HepG2 (cell line): ENCODE measurements around the gene ABAT. TPM values are rescaled to one million over a fixed set of nuclear protein-coding genes. Genes with fewer than 3 reads are reported as not detected.

Experiments used
- AGO2 ChIP-seq: fragments of 200-400 bp; formaldehyde crosslinking; optimal IDR thresholded peaks from 2 replicates; pipeline ENCODE3; 2017; ENCODE audit warnings: mild to moderate bottlenecking, low read depth, low read length, moderate library complexity
- ASH2L ChIP-seq: fragments of 300-600, 200-600 bp; sonication (generic); IDR thresholded peaks from 2 replicates; pipeline ENCODE4 v1.7.0; 2017; ENCODE audit warnings: low read depth, mild to moderate bottlenecking, moderate library complexity, mixed read lengths, low read length; ENCODE audit not compliant: insufficient read length
- BRF2 ChIP-seq: sonication (generic); formaldehyde crosslinking; IDR thresholded peaks from 2 replicates; pipeline ENCODE4 v1.8.1; 2022; ENCODE audit warnings: mild to moderate bottlenecking, missing genetic modification reagents
- DNMT1 ChIP-seq: sonication (generic); formaldehyde crosslinking; IDR thresholded peaks from 2 replicates; pipeline ENCODE4 v1.5.1; 2020; ENCODE audit warnings: mild to moderate bottlenecking, missing genetic modification reagents
- FOXC1 ChIP-seq: sonication (generic); formaldehyde crosslinking; IDR thresholded peaks from 2 replicates; pipeline ENCODE4 v1.8.0; 2022; ENCODE audit warnings: mild to moderate bottlenecking, missing genetic modification reagents, borderline replicate concordance
- HDAC1 ChIP-seq: sonication (generic); formaldehyde crosslinking; IDR thresholded peaks from 2 replicates; pipeline ENCODE4 v1.5.1; 2020; ENCODE audit warnings: mild to moderate bottlenecking, missing genetic modification reagents
- HDAC6 ChIP-seq: fragments of 200-600 bp; sonication (generic); IDR thresholded peaks from 2 replicates; pipeline ENCODE4 v1.7.0; 2017; ENCODE audit warnings: mild to moderate bottlenecking, antibody characterized with exemption, low read length, low read depth
- KAT8 ChIP-seq: IDR thresholded peaks from 2 replicates; pipeline ENCODE4 v1.6.1; 2016; ENCODE audit warnings: missing genetic modification reagents, missing compliant biosample characterization
- MAZ ChIP-seq, 2 experiments: sonication (generic) in 1 of 2; formaldehyde crosslinking in 1 of 2; IDR thresholded peaks; 2 replicates each; pipeline versions ENCODE4 v1.5.0 to v1.6.1; 2012 to 2020; ENCODE audit warnings: low read depth in 2 of 2, mild to moderate bottlenecking in 2 of 2, borderline replicate concordance in 1 of 2, improper control_type of control experiment in 1 of 2, low read length in 1 of 2, missing genetic modification reagents in 1 of 2, moderate library complexity in 1 of 2
- MEIS2 ChIP-seq: sonication (generic); formaldehyde crosslinking; IDR thresholded peaks from 2 replicates; pipeline ENCODE4 v1.9.0; 2021; ENCODE audit warnings: mild to moderate bottlenecking, missing genetic modification reagents
- MTF1 ChIP-seq: sonication (generic); formaldehyde crosslinking; IDR thresholded peaks from 2 replicates; pipeline ENCODE4 v1.5.0; 2020; ENCODE audit warnings: missing genetic modification reagents
- YEATS4 ChIP-seq: sonication (generic); formaldehyde crosslinking; IDR thresholded peaks from 2 replicates; pipeline ENCODE4 v1.4.0; 2020; ENCODE audit warnings: missing genetic modification reagents, borderline replicate concordance
- ZFP36L2 ChIP-seq: sonication (generic); formaldehyde crosslinking; IDR thresholded peaks from 2 replicates; pipeline ENCODE4 v1.4.0; 2020; ENCODE audit warnings: missing genetic modification reagents
- ZFP41 ChIP-seq: sonication (generic); formaldehyde crosslinking; IDR thresholded peaks from 2 replicates; pipeline ENCODE4 v1.4.0; 2020; ENCODE audit warnings: mild to moderate bottlenecking, missing genetic modification reagents, borderline replicate concordance
- ZMYM3 ChIP-seq: sonication (generic); formaldehyde crosslinking; IDR thresholded peaks from 2 replicates; pipeline ENCODE4 v1.5.1; 2020; ENCODE audit warnings: mild to moderate bottlenecking, missing genetic modification reagents
- ZNF263 ChIP-seq: sonication (generic); formaldehyde crosslinking; IDR thresholded peaks from 2 replicates; pipeline ENCODE4 v1.4.0; 2020; ENCODE audit warnings: missing genetic modification reagents
- ZNF562 ChIP-seq: sonication (generic); formaldehyde crosslinking; IDR thresholded peaks from 2 replicates; pipeline ENCODE4 v1.8.0; 2022; ENCODE audit warnings: missing genetic modification reagents, borderline replicate concordance
- ZNF589 ChIP-seq: sonication (generic); formaldehyde crosslinking; conservative IDR thresholded peaks from 2 replicates; pipeline ENCODE4 v1.8.0; 2022; ENCODE audit warnings: mild to moderate bottlenecking, moderate library complexity, missing genetic modification reagents
- polyA plus RNA-seq, 8 experiments: library from polyadenylated mRNA; depleted of rRNA in 3 of 8; stranded (reverse) in 7 of 8; unstranded in 1 of 8; fragments of >200 nt; fragmentation: Illumina TruSeq in 4 of 8; extraction: Trizol in 4 of 8; gene quantifications; 2 replicates each; pipeline versions ENCODE4 v1.2.1 to v1.2.3, GENCODE V29; 2011 to 2016; ENCODE audit warnings: low read depth in 4 of 8, missing spikeins in 1 of 8, mixed read lengths in 1 of 8; ENCODE audit not compliant: insufficient read depth in 1 of 8
- total RNA-seq, 5 experiments: library from RNA; depleted of rRNA; stranded (reverse); fragments of >200 nt; fragmentation: Illumina TruSeq; extraction: Trizol; gene quantifications; 2 replicates each; pipeline ENCODE4 v1.2.3, GENCODE V29; 2016; ENCODE audit warnings: low read depth in 1 of 5
- TF ChIP-seq, protein P1 (sequence below): sonication (generic); formaldehyde crosslinking; IDR thresholded peaks from 2 replicates; pipeline ENCODE4 v1.4.0; 2020; ENCODE audit warnings: mild to moderate bottlenecking, missing genetic modification reagents
- TF ChIP-seq, protein P2 (sequence below): sonication (generic); formaldehyde crosslinking; conservative IDR thresholded peaks from 2 replicates; pipeline ENCODE4 v1.4.0; 2020; ENCODE audit warnings: missing genetic modification reagents
- TF ChIP-seq, protein P3 (sequence below): sonication (generic); formaldehyde crosslinking; IDR thresholded peaks from 2 replicates; pipeline ENCODE4 v1.5.1; 2020; ENCODE audit warnings: missing genetic modification reagents, mild to moderate bottlenecking, borderline replicate concordance
- TF ChIP-seq, protein P4 (sequence below): sonication (generic); formaldehyde crosslinking; IDR thresholded peaks from 2 replicates; pipeline ENCODE4 v1.8.0; 2023; ENCODE audit warnings: mild to moderate bottlenecking, missing genetic modification reagents
- TF ChIP-seq, protein P5 (sequence below): sonication (generic); formaldehyde crosslinking; IDR thresholded peaks from 2 replicates; pipeline ENCODE4 v1.4.0; 2020; ENCODE audit warnings: missing genetic modification reagents, borderline replicate concordance

The ABAT gene
- total and polyA plus RNA-seq, 2 of the 13 experiments (the other 11 are each of a cell fraction or from before 2014, with no cell fraction given): 47.6 to 97.3 TPM

GRCh38 chr16:8797364-8798173 lies 123.2 kb downstream of the ABAT start, which contains the start of the genes PMM2 and TMEM186 (continued):
- TF ChIP-seq, protein P1, sequence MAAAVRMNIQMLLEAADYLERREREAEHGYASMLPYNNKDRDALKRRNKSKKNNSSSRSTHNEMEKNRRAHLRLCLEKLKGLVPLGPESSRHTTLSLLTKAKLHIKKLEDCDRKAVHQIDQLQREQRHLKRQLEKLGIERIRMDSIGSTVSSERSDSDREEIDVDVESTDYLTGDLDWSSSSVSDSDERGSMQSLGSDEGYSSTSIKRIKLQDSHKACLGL: peak; percentile 100
- TF ChIP-seq, protein P2, sequence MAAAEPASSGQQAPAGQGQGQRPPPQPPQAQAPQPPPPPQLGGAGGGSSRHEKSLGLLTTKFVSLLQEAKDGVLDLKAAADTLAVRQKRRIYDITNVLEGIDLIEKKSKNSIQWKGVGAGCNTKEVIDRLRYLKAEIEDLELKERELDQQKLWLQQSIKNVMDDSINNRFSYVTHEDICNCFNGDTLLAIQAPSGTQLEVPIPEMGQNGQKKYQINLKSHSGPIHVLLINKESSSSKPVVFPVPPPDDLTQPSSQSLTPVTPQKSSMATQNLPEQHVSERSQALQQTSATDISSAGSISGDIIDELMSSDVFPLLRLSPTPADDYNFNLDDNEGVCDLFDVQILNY: peak; percentile 87
- TF ChIP-seq HDAC6: no peak
- TF ChIP-seq ZNF589: peak; percentile 84
- peak; percentile 99 for TF ChIP-seq KAT8 (CRISPR knock-in tag)
- no peak for TF ChIP-seq ZNF562 (CRISPR knock-in tag)
- peak; percentile 100 for TF ChIP-seq YEATS4 (CRISPR knock-in tag)
- peak; percentile 96 for TF ChIP-seq ASH2L
- TF ChIP-seq FOXC1 (CRISPR knock-in tag): peak; percentile 93
- TF ChIP-seq MTF1 (CRISPR knock-in tag): peak; percentile 61
- peak; percentile 65; the same call in 1 of the 2 replicates for TF ChIP-seq ZNF263 (CRISPR knock-in tag)
- peak; percentile 93 for TF ChIP-seq AGO2
- no peak for TF ChIP-seq DNMT1
- TF ChIP-seq, protein P3, sequence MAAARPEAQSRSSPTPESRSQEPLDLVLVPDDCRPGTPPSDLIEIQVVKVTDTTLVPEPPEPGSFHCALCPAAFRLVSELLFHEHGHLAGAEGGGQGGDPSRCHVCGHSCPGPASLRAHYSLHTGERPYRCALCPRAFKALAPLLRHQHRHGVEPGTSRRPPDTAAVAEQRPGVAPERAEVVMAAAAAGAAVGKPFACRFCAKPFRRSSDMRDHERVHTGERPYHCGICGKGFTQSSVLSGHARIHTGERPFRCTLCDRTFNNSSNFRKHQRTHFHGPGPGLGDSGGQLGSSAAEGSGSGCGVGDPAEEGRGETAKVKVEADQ (CRISPR knock-in tag): peak; percentile 94
- TF ChIP-seq ZFP41 (CRISPR knock-in tag): peak; percentile 98
- TF ChIP-seq, protein P4, sequence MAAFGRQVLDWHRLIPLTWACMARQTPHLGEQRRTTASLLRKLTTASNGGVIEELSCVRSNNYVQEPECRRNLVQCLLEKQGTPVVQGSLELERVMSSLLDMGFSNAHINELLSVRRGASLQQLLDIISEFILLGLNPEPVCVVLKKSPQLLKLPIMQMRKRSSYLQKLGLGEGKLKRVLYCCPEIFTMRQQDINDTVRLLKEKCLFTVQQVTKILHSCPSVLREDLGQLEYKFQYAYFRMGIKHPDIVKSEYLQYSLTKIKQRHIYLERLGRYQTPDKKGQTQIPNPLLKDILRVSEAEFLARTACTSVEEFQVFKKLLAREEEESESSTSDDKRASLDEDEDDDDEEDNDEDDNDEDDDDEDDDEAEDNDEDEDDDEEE (CRISPR knock-in tag): peak; percentile 72; the same call in 1 of the 2 replicates
- peak; percentile 91; the same call in 1 of the 2 replicates for TF ChIP-seq ZFP36L2 (CRISPR knock-in tag)
- TF ChIP-seq HDAC1 (CRISPR knock-in tag): peak; percentile 100
- TF ChIP-seq BRF2 (CRISPR knock-in tag): peak; percentile 92
- peak; percentile 29; the same call in 1 of the 2 replicates for TF ChIP-seq ZMYM3
- TF ChIP-seq MAZ (IDR thresholded peaks at IDR 0.05; ENCODE audit: borderline replicate concordance, low read depth, low read length): peak; percentile 97
- peak; percentile 99 for TF ChIP-seq MAZ (CRISPR knock-in tag; IDR thresholded peaks at IDR 0.05; ENCODE audit: low read depth)
- peak; percentile 92 for TF ChIP-seq MEIS2 (CRISPR knock-in tag)
- TF ChIP-seq, protein P5, sequence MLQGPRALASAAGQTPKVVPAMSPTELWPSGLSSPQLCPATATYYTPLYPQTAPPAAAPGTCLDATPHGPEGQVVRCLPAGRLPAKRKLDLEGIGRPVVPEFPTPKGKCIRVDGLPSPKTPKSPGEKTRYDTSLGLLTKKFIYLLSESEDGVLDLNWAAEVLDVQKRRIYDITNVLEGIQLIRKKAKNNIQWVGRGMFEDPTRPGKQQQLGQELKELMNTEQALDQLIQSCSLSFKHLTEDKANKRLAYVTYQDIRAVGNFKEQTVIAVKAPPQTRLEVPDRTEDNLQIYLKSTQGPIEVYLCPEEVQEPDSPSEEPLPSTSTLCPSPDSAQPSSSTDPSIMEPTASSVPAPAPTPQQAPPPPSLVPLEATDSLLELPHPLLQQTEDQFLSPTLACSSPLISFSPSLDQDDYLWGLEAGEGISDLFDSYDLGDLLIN (CRISPR knock-in tag): peak; percentile 96
